Stomach (tissue), 4 donors: ENCODE data around the gene CNTN4.
"Not testable (repeated sequence)": the region's sequence is repeated elsewhere in the genome, so short reads cannot be mapped to it uniquely, and the experiment has no call there.

Experiments used
- CTCF ChIP-seq, 7 experiments: fragments of 450-650 bp in 4 of 7; fragments of 200-600 bp in 3 of 7; sonication (generic) in 3 of 7; IDR thresholded peaks; one replicate each; pipeline ENCODE4 v1.5.1; 2016 to 2019; ENCODE audit warnings: antibody characterized with exemption in 7 of 7, control low read depth in 2 of 7, mild to moderate bottlenecking in 1 of 7
- POLR2A ChIP-seq, 4 donors: fragments of 450-650 bp; IDR thresholded peaks; one replicate each; pipeline ENCODE4 v1.6.1; 2016; ENCODE audit warnings: antibody characterized with exemption in 4 of 4, control low read depth in 2 of 4, mild to moderate bottlenecking in 1 of 4, moderate library complexity in 1 of 4
- POLR2AphosphoS5 ChIP-seq, 3 donors: sonication (generic); formaldehyde crosslinking; IDR thresholded peaks; one replicate each; pipeline ENCODE4 v1.6.1; 2016; ENCODE audit warnings: antibody characterized with exemption in 3 of 3

DNA sequence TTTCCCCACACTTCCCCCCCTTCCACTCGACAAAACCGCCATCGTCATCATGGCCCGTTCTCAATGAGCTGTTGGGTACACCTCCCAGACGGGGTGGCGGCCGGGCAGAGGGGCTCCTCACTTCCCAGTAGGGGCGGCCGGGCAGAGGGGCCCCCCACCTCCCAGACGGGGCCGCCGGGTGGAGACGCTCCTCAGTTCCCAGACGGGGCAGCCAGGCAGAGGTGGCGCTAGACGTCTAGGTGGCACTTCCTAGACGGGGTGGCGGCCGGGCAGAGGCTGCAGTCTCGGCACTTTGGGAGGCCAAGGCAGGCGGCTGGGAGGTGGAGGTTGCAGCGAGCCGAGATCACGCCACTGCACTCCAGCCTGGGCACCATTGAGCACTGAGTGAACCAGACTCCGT lies 818.0 kb downstream of the CNTN4 start:
- not testable (repeated sequence) for TF ChIP-seq CTCF, POLR2AphosphoS5, POLR2A (IDR thresholded peaks at IDR 0.05)
